Neural crest cell (in vitro differentiated cells): Measurements from ENCODE around the gene CCDC8. TPM values are rescaled to one million over a fixed set of nuclear protein-coding genes. Genes with fewer than 3 reads are reported as not detected.

Source experiments
- DNase-seq: peaks from one replicate; pipeline ENCODE4 v3.0.0; 2021; ENCODE audit warnings: low read depth, mixed read lengths, low spot score
- H3K27ac Mint-ChIP-seq: one replicate; pipeline ENCODE4 v1.8.0; 2021; ENCODE audit warnings: mild to moderate bottlenecking, mixed read lengths; ENCODE audit not compliant: unreplicated experiment
- H3K27me3 Mint-ChIP-seq: 2 replicates; pipeline ENCODE4 v1.8.0; 2021; ENCODE audit warnings: low read depth, mild to moderate bottlenecking, mixed read lengths
- H3K36me3 Mint-ChIP-seq: 2 replicates; pipeline ENCODE4 v1.8.0; 2021; ENCODE audit warnings: low read depth, mild to moderate bottlenecking, mixed read lengths
- H3K4me1 Mint-ChIP-seq: 2 replicates; pipeline ENCODE4 v1.8.0; 2021; ENCODE audit warnings: mixed read lengths
- H3K4me3 Mint-ChIP-seq: one replicate; pipeline ENCODE4 v1.8.0; 2021; ENCODE audit warnings: mild to moderate bottlenecking, mixed read lengths
- H3K9me3 Mint-ChIP-seq: 2 replicates; pipeline ENCODE4 v1.8.0; 2021; ENCODE audit warnings: mixed read lengths
- total RNA-seq: library from RNA; stranded (reverse); gene quantifications from 2 replicates; pipeline ENCODE4 v1.2.1, GENCODE V29; 2021
- TF ChIP-seq, protein P1 (sequence below): fragments of 200-600 bp; sonication (generic); conservative IDR thresholded peaks from 2 replicates; pipeline ENCODE4 v1.5.0; 2021; ENCODE audit warnings: antibody characterized with exemption, mild to moderate bottlenecking

The CCDC8 gene
- total RNA-seq, 1 donor from 2014 or later, result 23.9 TPM

DNA sequence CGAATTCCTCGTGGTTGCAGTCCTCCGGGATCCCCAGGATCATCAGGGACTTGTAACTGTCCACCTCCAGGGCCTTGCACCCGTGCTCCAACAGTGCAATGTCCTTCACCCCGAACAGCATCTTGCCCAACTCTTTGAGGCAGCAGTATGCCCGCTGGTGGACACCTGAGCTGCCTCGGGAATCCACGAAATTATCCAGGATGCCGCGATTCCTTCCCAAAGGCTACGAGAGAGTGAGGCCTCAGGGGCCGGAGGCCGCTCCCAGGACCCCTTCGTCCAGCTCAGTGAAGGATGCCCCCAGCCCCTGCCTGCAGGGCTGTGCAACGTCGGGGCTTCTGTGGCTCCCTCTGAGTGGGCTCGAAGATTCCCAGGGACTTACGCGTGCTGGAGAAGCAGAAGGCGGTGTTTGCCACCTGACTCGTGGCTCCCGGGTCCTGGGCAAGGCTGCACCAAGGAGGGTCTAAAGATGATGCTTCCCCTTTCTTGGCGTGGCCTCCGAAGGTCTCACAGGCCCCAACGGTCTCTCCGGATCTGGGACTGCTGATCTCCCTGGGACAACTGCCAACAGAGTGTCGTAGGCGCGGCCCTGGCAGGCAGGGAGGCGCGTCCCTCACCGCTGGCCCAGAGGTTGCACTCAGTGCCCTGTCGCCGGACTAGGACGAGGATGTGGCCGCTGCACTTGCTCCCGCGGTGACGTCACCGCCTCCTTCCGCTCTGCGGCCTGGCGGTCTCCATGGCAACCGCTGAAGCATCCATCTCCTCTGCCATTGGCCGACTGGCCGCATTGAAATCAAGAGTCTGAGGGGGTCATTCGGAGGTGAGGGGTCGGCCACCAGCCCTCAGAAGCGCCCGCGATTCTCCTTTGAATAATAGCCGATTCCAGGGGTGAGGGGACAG is 15.1 kb upstream of the CCDC8 start, which contains the start of gene PNMA8C:
Gene PNMA8C (minus strand): TSS at position 698 of the 897 bp plus-strand sequence. CDS start 577 bp downstream, at position 121.
- TF ChIP-seq, protein P1, sequence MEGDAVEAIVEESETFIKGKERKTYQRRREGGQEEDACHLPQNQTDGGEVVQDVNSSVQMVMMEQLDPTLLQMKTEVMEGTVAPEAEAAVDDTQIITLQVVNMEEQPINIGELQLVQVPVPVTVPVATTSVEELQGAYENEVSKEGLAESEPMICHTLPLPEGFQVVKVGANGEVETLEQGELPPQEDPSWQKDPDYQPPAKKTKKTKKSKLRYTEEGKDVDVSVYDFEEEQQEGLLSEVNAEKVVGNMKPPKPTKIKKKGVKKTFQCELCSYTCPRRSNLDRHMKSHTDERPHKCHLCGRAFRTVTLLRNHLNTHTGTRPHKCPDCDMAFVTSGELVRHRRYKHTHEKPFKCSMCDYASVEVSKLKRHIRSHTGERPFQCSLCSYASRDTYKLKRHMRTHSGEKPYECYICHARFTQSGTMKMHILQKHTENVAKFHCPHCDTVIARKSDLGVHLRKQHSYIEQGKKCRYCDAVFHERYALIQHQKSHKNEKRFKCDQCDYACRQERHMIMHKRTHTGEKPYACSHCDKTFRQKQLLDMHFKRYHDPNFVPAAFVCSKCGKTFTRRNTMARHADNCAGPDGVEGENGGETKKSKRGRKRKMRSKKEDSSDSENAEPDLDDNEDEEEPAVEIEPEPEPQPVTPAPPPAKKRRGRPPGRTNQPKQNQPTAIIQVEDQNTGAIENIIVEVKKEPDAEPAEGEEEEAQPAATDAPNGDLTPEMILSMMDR, result no peak
- DNase-seq, result peak; percentile 81
- Mint-ChIP-seq H3K4me1 (peaks cover 34% of the 10 kb centered on the region), H3K4me3 (peak within 1 kb of the TSS; percentile 82), H3K27ac (peak within 1 kb of the TSS; percentile 32), H3K9me3 (no peaks in the 10 kb centered on the region), H3K36me3 (no peaks in the 10 kb centered on the region), H3K27me3 (peaks cover 3% of the 10 kb centered on the region)

DNA sequence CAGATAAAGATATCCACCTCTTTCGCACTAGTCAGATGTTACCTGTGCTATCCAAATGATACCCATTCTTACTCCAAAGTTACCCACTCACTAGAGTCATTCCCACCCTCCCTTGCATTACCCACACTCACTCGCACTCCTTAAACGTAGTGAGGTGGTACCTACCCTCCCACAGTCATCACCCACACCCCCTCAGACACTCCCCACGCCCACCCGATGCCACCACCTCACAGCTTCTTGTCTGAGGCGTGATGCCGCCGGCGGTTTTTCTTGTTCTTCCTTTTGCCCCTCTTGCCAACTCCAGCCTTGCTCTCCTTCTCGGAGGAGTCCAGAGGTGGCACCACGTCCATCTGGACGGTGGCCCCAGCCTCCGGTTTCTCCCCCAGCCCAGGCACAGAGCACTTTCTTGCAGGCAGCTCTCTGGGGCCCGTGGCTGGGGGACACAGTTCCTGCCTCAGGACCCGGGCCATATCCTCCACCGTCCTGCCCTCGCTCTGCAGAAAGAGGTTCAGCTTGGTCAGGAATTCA is 14.2 kb upstream of the CCDC8 start:
- TF ChIP-seq, protein P1, result no peak
- H3K36me3 Mint-ChIP-seq, result no peaks in the 10 kb centered on the region
- peak overlapping the region; percentile 85 for H3K4me3 Mint-ChIP-seq
- H3K4me1 Mint-ChIP-seq, result peaks cover 34% of the 10 kb centered on the region
- DNase-seq, result no peak
- H3K9me3 Mint-ChIP-seq, result no peaks in the 10 kb centered on the region
- no peak overlapping the region for H3K27ac Mint-ChIP-seq
- H3K27me3 Mint-ChIP-seq, result peaks cover 3% of the 10 kb centered on the region

DNA sequence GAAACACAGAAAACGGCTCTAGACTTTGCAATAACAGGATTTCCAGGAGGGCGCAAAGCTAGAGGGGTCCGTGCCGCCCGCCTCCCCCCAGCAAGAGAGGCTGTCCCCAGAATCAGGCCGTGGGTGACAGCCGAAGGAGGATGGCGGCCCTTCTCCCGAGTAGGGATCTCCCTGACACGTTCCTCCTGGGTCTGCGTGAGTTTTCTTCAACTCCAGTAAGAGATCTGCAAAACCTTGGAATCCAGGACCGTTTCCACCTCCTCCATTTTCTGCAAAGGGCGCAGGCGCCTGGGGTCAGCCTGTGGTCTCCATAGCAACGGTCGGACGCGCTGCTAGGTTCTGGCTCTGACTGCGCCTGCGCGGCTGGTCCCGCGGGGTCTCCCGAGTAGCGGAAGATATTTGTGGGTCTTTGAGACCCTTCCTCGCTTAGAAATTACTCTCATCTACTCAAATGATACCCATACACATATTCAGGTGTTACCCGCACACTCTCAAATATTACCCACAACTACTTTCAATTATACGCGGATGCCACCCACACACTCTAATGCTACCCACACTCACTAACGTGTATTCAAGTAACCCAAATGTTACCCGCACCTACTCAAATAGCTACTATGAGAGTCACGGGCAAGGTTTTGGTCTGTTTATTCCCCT is 13.3 kb upstream of the CCDC8 start:
- Mint-ChIP-seq H3K4me1 (peaks cover 34% of the 10 kb centered on the region), H3K27me3 (peaks cover 3% of the 10 kb centered on the region), H3K9me3 (no peaks in the 10 kb centered on the region), H3K4me3 (peak overlapping the region; percentile 85), H3K27ac (no peak overlapping the region), H3K36me3 (no peaks in the 10 kb centered on the region)
- DNase-seq, result peak; percentile 83
- TF ChIP-seq, protein P1, result no peak

DNA sequence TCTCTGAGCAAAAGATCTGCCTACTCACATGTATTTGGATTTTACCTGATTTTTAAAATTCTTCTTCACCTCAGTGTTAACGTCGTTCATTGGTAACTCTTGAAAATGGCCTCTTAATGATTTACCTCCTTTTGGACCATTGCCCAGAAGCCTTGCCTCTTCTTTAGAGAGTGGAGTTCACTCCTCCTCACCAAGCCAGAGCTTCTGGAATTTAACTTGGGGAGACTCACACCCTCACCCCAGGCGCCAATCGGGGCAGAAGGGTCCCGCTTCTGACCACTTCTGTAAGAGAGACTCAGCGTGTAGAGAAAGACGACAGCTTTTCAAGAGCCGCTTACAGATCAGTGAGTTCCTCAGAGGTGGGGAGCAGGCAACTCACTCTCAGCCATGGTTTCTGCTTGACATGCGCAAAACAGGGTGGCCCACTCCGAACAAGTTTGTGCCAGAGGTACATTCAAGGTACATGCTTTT is 12.7 kb upstream of the CCDC8 start:
- Mint-ChIP-seq H3K9me3 (no peaks in the 10 kb centered on the region), H3K4me1 (peaks cover 34% of the 10 kb centered on the region), H3K27me3 (peaks cover 3% of the 10 kb centered on the region), H3K36me3 (no peaks in the 10 kb centered on the region), H3K27ac (no peak overlapping the region), H3K4me3 (peak overlapping the region; percentile 85)
- no peak for DNase-seq
- TF ChIP-seq, protein P1, result no peak

DNA sequence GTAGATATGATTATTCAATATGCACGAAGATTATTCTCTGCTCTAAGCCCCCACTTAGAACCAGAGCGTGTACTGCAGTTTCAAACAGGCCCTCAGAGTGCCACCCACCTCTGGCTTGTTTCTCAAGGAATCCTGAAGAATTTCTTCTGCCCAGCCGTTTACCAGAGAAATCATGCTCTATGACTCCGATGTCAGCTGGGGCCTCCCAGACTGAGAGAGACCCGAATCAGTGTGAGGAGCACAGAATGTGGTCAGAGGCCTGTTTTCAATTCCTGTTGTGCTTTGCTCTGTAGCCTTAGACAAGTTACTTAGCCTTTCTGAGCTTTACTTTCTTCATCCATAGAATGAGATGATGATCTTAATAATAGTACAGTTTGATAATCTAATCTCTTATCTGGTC is 9.8 kb upstream of the CCDC8 start:
- Mint-ChIP-seq H3K9me3 (no peaks in the 10 kb centered on the region), H3K4me1 (peaks cover 19% of the 10 kb centered on the region), H3K27me3 (no peaks in the 10 kb centered on the region), H3K27ac (no peak overlapping the region), H3K4me3 (peak overlapping the region; percentile 41), H3K36me3 (no peaks in the 10 kb centered on the region)
- DNase-seq, result no peak
- TF ChIP-seq, protein P1, result no peak
